Nephron (organoid): Measurements from ENCODE around the gene TP53INP2.

Experiments used
- H3K27ac Mint-ChIP-seq, 3 experiments: 2 replicates each; pipeline ENCODE4 v1.8.0; 2020; ENCODE audit warnings: mixed read lengths in 3 of 3, mild to moderate bottlenecking in 2 of 3, moderate library complexity in 1 of 3
- H3K27me3 Mint-ChIP-seq: 2 replicates; pipeline ENCODE4 v1.8.0; 2021; ENCODE audit warnings: low read depth, mild to moderate bottlenecking, moderate library complexity, mixed read lengths
- H3K36me3 Mint-ChIP-seq: 2 replicates; pipeline ENCODE4 v1.8.0; 2020; ENCODE audit warnings: low read depth, mixed read lengths
- H3K4me1 Mint-ChIP-seq: 2 replicates; pipeline ENCODE4 v1.8.0; 2020; ENCODE audit warnings: mixed read lengths
- H3K4me3 Mint-ChIP-seq, 3 experiments: 2 replicates each; pipeline ENCODE4 v1.8.0; 2020; ENCODE audit warnings: mild to moderate bottlenecking in 3 of 3, mixed read lengths in 3 of 3, moderate library complexity in 2 of 3
- H3K9me3 Mint-ChIP-seq: 2 replicates; pipeline ENCODE4 v1.8.0; 2020; ENCODE audit warnings: mixed read lengths
- CTCF ChIP-seq, 3 experiments: fragments of 200-600 bp; sonication (generic); IDR thresholded peaks; one replicate each; pipeline ENCODE4 v1.5.0; 2021; ENCODE audit warnings: antibody characterized with exemption in 3 of 3; ENCODE audit not compliant: unreplicated experiment in 3 of 3

Gene TP53INP2

GRCh38 chr20:34747479-34747878 is 43.3 kb downstream of the TP53INP2 start:
- Mint-ChIP-seq H3K9me3 (no peaks in the 10 kb centered on the region), H3K27me3 (no peaks in the 10 kb centered on the region), H3K4me3 (no peak overlapping the region), H3K27ac (no peak overlapping the region), H3K4me1 (no peaks in the 10 kb centered on the region), H3K36me3 (peaks cover 62% of the 10 kb centered on the region)
- TF ChIP-seq CTCF (IDR thresholded peaks at IDR 0.05; ENCODE audit: unreplicated experiment in 3 of 3), result no peak

GRCh38 chr20:34748709-34749108 is 44.6 kb downstream of the TP53INP2 start:
- Mint-ChIP-seq H3K4me3 (no peak overlapping the region), H3K9me3 (no peaks in the 10 kb centered on the region), H3K27ac (no peak overlapping the region), H3K4me1 (no peaks in the 10 kb centered on the region), H3K27me3 (no peaks in the 10 kb centered on the region), H3K36me3 (peaks cover 56% of the 10 kb centered on the region)
- TF ChIP-seq CTCF (IDR thresholded peaks at IDR 0.05; ENCODE audit: unreplicated experiment in 3 of 3), result no peak

- H3K4me1 Mint-ChIP-seq, result no peaks in the 10 kb centered on the region
- no peak overlapping the region for H3K27ac Mint-ChIP-seq
- H3K9me3 Mint-ChIP-seq, result no peaks in the 10 kb centered on the region
- H3K4me3 Mint-ChIP-seq, result no peak overlapping the region
- H3K27me3 Mint-ChIP-seq, result no peaks in the 10 kb centered on the region
- no peak for TF ChIP-seq CTCF (IDR thresholded peaks at IDR 0.05; ENCODE audit: unreplicated experiment in 3 of 3)
- peaks cover 65% of the 10 kb centered on the region for H3K36me3 Mint-ChIP-seq
Measured at GRCh38 chr20:34750484-34750883, 46.3 kb downstream of the TP53INP2 start.

GRCh38 chr20:34751453-34751852 is 47.3 kb downstream of the TP53INP2 start:
- no peak for TF ChIP-seq CTCF (IDR thresholded peaks at IDR 0.05; ENCODE audit: unreplicated experiment in 3 of 3)
- Mint-ChIP-seq H3K27ac (no peak overlapping the region), H3K4me3 (no peak overlapping the region), H3K36me3 (peaks cover 67% of the 10 kb centered on the region), H3K4me1 (no peaks in the 10 kb centered on the region), H3K27me3 (no peaks in the 10 kb centered on the region), H3K9me3 (no peaks in the 10 kb centered on the region)

GRCh38 chr20:34753706-34754461 is 49.7 kb downstream of the TP53INP2 start:
- H3K36me3 Mint-ChIP-seq, result peaks cover 72% of the 10 kb centered on the region
- no peaks in the 10 kb centered on the region for H3K4me1 Mint-ChIP-seq
- peak overlapping the region in 1 of 3 experiments; percentile 28 for H3K27ac Mint-ChIP-seq
- H3K9me3 Mint-ChIP-seq, result no peaks in the 10 kb centered on the region
- no peaks in the 10 kb centered on the region for H3K27me3 Mint-ChIP-seq
- no peak overlapping the region for H3K4me3 Mint-ChIP-seq
- no peak for TF ChIP-seq CTCF (IDR thresholded peaks at IDR 0.05; ENCODE audit: unreplicated experiment in 3 of 3)

GRCh38 chr20:34754611-34755010 is 50.5 kb downstream of the TP53INP2 start:
- Mint-ChIP-seq H3K27me3 (no peaks in the 10 kb centered on the region), H3K4me3 (no peak overlapping the region), H3K4me1 (no peaks in the 10 kb centered on the region), H3K27ac (no peak overlapping the region), H3K36me3 (peaks cover 69% of the 10 kb centered on the region), H3K9me3 (no peaks in the 10 kb centered on the region)
- no peak for TF ChIP-seq CTCF (IDR thresholded peaks at IDR 0.05; ENCODE audit: unreplicated experiment in 3 of 3)
